ENCODE results near the gene TXLNA. TPM values are rescaled to one million over a fixed set of nuclear protein-coding genes. Genes with fewer than 3 reads are reported as not detected.

The TXLNA gene
- total RNA-seq, 1 experiment from 2014 or later: 47.5 TPM

DNA sequence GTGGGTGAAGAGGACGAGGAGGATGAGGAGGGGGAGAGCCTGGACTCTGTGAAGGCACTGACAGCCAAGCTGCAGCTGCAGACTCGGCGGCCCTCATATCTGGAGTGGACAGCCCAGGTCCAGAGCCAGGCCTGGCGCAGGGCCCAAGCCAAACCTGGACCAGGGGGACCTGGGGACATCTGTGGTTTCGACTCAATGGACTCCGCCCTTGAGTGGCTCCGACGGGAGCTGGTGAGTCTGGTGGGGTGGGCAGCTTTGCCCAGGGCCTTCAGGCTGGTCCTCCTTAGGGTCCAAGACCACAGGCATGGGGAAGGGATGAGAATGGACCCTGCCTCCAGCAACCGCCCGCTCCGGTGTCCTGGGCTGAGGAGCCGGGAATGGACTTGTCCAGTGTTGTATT, 68.0 kb downstream of the TXLNA start:
- no peak for DNase-seq (ENCODE audit: low spot score)

Other genes with a start within 250 kb of the TXLNA start
- 303 and 310 TPM in 2 replicates for gene PTP4A2, start 241.3 kb upstream of the TXLNA start, total RNA-seq (2014; rRNA removed; shearing (Covaris generic))
- gene KHDRBS1, start 165.8 kb upstream of the TXLNA start, total RNA-seq (2014; rRNA removed; shearing (Covaris generic)): 67.7 and 75.3 TPM in 2 replicates
- gene TMEM39B, start 106.7 kb upstream of the TXLNA start, total RNA-seq (2014; rRNA removed; shearing (Covaris generic)): 8.3 and 10.2 TPM in 2 replicates
- gene KPNA6, start 71.6 kb upstream of the TXLNA start, total RNA-seq (2014; rRNA removed; shearing (Covaris generic)): 33.8 and 33.9 TPM in 2 replicates
- 25.1 and 36.3 TPM in 2 replicates for gene CCDC28B, start 20.9 kb downstream of the TXLNA start, total RNA-seq (2014; rRNA removed; shearing (Covaris generic))
- 2.6 and 4.3 TPM in 2 replicates for gene IQCC, start 26.0 kb downstream of the TXLNA start, total RNA-seq (2014; rRNA removed; shearing (Covaris generic))
- not detected in 2 replicates for gene DCDC2B, start 29.4 kb downstream of the TXLNA start, total RNA-seq (2014; rRNA removed; shearing (Covaris generic))
- 3.5 and 8.1 TPM in 2 replicates for gene TMEM234, start 42.7 kb downstream of the TXLNA start, total RNA-seq (2014; rRNA removed; shearing (Covaris generic))
- gene EIF3I, start 42.7 kb downstream of the TXLNA start, total RNA-seq (2014; rRNA removed; shearing (Covaris generic)): 619 and 664 TPM in 2 replicates
- 0.56 TPM in 1 of 2 replicates, not detected in the other for gene FAM167B, start 67.5 kb downstream of the TXLNA start, total RNA-seq (2014; rRNA removed; shearing (Covaris generic))
- gene LCK, start 71.6 kb downstream of the TXLNA start, total RNA-seq (2014; rRNA removed; shearing (Covaris generic)): not detected in 2 replicates
- 115 and 126 TPM in 2 replicates for gene HDAC1, start 112.4 kb downstream of the TXLNA start, total RNA-seq (2014; rRNA removed; shearing (Covaris generic))
- 102 and 133 TPM in 2 replicates for gene MARCKSL1, start 156.6 kb downstream of the TXLNA start, total RNA-seq (2014; rRNA removed; shearing (Covaris generic))
- gene FAM229A, start 182.8 kb downstream of the TXLNA start, total RNA-seq (2014; rRNA removed; shearing (Covaris generic)): 0.12 and 0.16 TPM in 2 replicates
- 0.08 and 0.90 TPM in 2 replicates for gene TSSK3, start 182.9 kb downstream of the TXLNA start, total RNA-seq (2014; rRNA removed; shearing (Covaris generic))
- 47.0 and 47.5 TPM in 2 replicates for gene BSDC1, start 214.8 kb downstream of the TXLNA start, total RNA-seq (2014; rRNA removed; shearing (Covaris generic))